Inflammatory macrophage treated with lipopolysaccharide for 4 hours (primary cell): Measurements from ENCODE around the gene GNAT1.

Experiments used
- DNase-seq: peaks from one replicate; pipeline ENCODE4 v3.0.0-alpha.2; 2020

GNAT1 gene

GRCh38 chr3:50163572-50164455, 27.6 kb upstream of the GNAT1 start:
- DNase-seq = no peak

GRCh38 chr3:50164481-50164880, 26.9 kb upstream of the GNAT1 start:
- DNase-seq = no peak

GRCh38 chr3:50164984-50165909, 26.2 kb upstream of the GNAT1 start:
- DNase-seq = no peak

GRCh38 chr3:50165910-50166538, 25.4 kb upstream of the GNAT1 start:
- DNase-seq = no peak

- DNase-seq = no peak
Observed at GRCh38 chr3:50166620-50167019, 24.8 kb upstream of the GNAT1 start.

GRCh38 chr3:50167069-50167840, 24.2 kb upstream of the GNAT1 start:
- DNase-seq = no peak

- no peak for DNase-seq
Observed at GRCh38 chr3:50167841-50168209, 23.6 kb upstream of the GNAT1 start.

- no peak for DNase-seq
Observed at GRCh38 chr3:50168388-50168787, 23.0 kb upstream of the GNAT1 start.

GRCh38 chr3:50168791-50169190, 22.6 kb upstream of the GNAT1 start:
- no peak for DNase-seq

GRCh38 chr3:50169232-50169832, 22.1 kb upstream of the GNAT1 start:
- no peak for DNase-seq

- no peak for DNase-seq
Observed at GRCh38 chr3:50169858-50170257, 21.6 kb upstream of the GNAT1 start.

GRCh38 chr3:50170689-50171088, 20.7 kb upstream of the GNAT1 start:
- DNase-seq = peak; percentile 50

- DNase-seq = no peak
Observed at GRCh38 chr3:50171540-50172301, 19.7 kb upstream of the GNAT1 start.

GRCh38 chr3:50172626-50173220, 18.7 kb upstream of the GNAT1 start:
- DNase-seq = no peak

- DNase-seq = peak; percentile 69
Observed at GRCh38 chr3:50173685-50174516, 17.5 kb upstream of the GNAT1 start.

- DNase-seq = no peak
Observed at GRCh38 chr3:50174517-50174895, 16.9 kb upstream of the GNAT1 start.

GRCh38 chr3:50174947-50175524, 16.4 kb upstream of the GNAT1 start:
- DNase-seq = no peak

- DNase-seq = no peak
Observed at GRCh38 chr3:50177346-50177745, 14.1 kb upstream of the GNAT1 start.

- no peak for DNase-seq
Observed at GRCh38 chr3:50179710-50180109, 11.7 kb upstream of the GNAT1 start.

- DNase-seq = no peak
Observed at GRCh38 chr3:50181985-50182384, 9.4 kb upstream of the GNAT1 start.
